Measurements from ENCODE around the gene BATF3.
A peak's percentile ranks its signal among the peaks of the same experiment; 100 is the strongest.
"Not testable (repeated sequence)": the region's sequence is repeated elsewhere in the genome, so short reads cannot be mapped to it uniquely, and the experiment has no call there.

Gene BATF3

DNA sequence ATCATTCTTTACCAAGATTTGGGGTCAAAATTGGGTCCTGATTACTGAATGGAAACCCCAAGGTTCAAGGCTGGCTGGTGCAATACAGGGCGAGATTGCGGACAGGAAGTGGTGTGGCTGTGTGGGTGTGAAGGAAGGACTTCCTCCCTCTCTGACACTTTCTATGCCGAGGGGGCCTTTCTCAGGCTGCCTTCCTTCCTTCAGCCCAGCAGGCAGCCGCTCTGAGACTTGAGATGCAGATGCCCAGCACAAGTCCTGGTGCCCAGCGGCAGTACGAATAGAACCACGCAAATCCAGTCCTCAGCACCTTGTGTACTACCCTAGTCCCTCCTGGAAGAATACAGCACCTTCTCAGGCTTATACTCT, 16.3 kb downstream of the BATF3 start:
- no peak for DNase-seq

GRCh38 chr1:212680680-212681389, 18.8 kb downstream of the BATF3 start:
- no peak for DNase-seq

GRCh38 chr1:212678456-212679410, 20.9 kb downstream of the BATF3 start:
- DNase-seq = no peak

GRCh38 chr1:212677573-212677972, 22.1 kb downstream of the BATF3 start:
- DNase-seq = no peak

DNA sequence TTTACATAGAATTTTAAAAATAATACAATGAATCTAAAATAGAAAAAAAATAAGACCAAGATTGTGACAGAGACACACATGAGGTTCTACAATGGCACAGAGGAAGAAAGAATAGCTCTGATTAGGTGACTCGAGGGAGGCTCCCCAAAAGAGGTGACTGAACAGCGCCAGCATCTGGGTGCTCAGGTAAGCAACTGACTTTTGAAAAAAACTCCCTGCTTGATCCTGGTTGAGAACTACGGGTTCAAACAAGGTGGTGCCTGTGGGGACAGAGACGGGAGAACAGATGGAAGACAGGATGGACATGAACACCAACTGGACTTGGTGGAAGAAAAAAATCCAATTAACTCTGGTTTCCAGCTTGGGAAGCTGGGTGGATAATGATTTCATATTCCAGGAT, 22.5 kb downstream of the BATF3 start:
- no peak for DNase-seq

DNA sequence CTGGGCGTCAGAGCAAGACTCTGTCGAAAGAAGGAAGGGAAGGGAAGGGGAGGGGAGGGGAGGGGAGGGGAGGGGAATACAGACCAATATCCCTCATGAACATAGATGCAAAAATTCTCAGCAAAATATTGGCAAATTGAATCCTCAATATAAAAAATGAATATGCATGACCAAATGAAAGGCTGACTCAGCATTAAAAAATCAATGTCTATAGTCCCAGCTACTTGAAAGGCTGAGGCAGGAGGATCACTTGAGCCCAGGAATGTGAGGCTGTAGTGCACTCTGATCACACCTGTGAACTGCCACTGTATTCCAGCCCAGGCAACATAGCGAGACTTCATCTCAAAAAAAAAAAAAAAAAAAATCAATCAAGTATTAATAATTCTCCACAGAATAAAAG, 24.0 kb downstream of the BATF3 start:
- DNase-seq = no peak

DNA sequence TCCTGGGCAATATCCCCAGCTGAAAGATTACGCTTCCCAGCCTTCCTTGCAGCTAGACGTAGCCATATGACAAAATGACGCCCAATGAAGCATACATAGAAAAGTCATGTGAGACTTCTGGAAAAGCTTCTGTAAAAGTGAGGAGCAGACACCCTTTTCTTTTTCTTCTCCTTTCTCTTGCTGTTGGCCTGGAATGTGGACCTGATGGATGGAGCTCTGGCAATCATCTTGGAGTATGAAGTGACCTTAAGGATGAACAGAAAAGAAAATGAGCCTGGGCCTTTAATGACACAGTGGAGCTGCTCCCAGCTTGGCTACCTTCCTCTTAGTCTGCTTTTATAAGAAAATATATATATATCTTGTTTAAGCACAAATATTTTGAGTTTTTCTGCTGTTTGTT, 24.8 kb downstream of the BATF3 start:
- no peak for DNase-seq

- DNase-seq = no peak
Measured at GRCh38 chr1:212671342-212672031, 28.2 kb downstream of the BATF3 start.

- no peak for DNase-seq
Measured at GRCh38 chr1:212670882-212671281, 28.8 kb downstream of the BATF3 start.

DNA sequence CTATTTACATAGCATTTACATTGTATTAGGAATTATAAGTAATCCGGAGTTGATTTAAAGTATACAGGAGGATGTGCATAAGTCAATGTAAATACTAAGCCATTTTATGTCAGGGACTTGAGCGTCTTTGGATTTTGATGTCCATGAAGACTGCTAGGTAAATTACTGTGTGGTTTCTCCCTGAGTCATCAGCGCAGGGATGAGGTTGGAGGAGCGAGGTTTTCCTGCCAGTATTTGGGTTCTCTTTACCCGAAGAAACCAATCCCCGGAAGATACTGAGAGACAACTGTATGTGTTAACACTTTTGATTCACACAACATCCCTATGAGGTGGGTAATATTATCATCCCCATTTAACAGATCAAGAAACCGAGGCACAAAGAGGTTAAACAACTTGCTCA, 29.3 kb downstream of the BATF3 start:
- DNase-seq = no peak

GRCh38 chr1:212669600-212669999, 30.0 kb downstream of the BATF3 start:
- no peak for DNase-seq

DNA sequence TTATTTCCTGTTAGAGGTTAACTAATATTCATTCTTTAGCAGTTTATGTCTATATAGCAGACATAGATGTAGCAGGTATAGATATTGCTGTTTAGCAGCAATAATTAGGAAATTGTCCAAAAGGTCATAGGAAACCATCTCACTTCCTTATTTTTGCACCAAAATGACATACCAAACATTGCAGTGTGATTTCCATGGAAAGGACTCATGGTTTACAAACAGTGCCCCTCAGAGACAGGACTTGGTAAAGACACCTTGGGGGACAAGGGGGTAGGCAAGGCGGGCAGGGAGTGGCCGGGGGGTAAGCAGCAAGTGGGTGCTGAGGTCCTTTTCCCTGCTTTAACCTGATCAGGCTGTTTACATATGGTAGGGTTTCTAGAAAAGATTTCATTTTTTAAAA, 30.5 kb downstream of the BATF3 start:
- DNase-seq = no peak

DNA sequence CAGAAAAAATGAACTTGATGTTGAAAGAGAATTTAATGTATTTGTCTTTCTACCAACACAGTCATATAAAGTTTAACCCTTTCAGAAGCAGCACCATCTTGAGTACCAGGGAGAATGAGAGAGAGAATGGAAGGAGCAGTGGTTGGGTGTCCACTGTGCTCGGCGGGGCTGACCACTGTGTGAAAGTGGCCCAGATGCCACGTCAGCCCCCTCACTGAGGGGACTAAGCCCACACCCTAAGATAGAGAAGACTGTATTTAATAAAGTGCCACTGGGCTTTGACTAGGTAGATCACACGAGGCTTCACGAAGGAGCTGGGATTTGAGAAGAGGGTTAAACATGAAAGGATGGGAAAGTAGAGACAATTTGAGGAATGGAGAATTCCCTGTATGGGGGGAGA, 31.2 kb downstream of the BATF3 start:
- DNase-seq = no peak

DNA sequence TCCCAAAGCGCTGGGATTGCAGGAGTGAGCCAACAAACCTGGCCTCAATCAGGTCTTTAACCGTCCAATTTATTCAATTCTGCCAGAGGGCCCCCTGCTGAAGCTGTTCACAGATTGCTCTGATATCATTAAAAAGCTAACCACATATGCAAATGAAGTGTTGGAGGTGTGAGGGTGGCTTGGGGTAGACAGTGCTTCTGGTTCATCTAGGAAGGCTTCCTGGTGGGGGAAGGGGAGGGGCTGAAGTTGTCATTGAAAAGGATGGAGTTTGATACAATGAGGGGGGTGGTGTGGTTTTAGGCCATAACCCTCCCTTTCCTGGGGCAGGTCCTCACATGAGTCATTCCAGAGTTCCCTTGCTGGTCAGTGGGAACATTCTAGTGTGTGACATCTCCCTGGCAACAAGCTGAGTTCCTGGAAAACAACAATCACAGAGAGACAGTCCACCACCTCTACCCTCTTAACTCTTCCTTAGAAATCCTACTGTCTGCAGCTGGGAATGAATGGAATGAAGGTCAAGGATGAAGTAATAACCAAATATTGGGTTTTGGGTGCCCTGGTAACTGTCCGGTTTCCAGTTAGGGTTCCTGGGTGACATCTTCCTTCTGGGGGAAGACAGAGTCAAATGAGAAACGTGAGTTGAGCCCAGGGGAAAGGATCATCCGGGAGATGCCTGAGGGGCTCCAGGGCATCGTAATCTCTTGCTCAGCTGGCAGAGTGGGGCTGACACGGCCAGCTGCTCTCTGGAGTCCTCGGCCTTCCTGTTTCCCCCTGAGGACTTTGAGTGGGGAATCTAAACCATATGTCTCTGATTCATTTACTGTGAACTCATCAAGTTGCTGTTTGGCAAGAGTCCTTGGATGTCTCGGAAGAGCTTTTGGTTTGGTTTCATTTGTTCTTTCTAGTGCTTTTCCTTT, 32.2 kb downstream of the BATF3 start:
- DNase-seq = peak in 1 of 2 experiments; percentile 49

DNA sequence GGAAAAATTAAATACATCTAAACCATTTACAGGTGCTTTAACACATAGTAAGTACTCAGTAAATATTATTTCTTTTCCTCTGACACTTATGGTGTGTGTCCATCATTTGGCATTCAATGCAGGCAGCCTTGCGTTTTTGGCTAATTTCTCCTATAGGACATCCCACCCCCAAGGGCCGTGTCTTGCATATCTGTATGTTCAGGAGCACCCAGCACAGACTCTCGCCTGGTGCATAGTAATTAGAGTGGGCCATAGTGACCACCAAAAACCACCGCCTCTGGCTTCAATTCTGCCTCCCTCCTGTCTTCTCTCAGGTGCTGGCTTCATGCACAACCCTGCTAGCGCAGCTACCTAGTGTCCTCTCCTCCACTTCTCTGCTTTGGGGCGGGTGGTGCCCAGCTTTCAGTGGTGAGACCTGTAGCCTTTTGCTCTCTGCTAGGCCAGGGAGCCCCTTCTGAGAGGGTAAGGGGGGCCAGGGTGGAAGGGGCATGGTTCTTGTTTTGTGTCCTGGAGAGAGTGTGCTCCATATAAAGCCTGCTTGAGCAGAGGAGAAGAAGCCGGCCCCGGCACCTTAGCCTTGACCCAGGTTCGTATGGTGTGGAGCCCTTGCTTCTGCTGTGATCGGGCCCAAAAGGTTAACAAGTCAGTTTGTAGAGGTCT, 33.4 kb downstream of the BATF3 start:
- DNase-seq = no peak

DNA sequence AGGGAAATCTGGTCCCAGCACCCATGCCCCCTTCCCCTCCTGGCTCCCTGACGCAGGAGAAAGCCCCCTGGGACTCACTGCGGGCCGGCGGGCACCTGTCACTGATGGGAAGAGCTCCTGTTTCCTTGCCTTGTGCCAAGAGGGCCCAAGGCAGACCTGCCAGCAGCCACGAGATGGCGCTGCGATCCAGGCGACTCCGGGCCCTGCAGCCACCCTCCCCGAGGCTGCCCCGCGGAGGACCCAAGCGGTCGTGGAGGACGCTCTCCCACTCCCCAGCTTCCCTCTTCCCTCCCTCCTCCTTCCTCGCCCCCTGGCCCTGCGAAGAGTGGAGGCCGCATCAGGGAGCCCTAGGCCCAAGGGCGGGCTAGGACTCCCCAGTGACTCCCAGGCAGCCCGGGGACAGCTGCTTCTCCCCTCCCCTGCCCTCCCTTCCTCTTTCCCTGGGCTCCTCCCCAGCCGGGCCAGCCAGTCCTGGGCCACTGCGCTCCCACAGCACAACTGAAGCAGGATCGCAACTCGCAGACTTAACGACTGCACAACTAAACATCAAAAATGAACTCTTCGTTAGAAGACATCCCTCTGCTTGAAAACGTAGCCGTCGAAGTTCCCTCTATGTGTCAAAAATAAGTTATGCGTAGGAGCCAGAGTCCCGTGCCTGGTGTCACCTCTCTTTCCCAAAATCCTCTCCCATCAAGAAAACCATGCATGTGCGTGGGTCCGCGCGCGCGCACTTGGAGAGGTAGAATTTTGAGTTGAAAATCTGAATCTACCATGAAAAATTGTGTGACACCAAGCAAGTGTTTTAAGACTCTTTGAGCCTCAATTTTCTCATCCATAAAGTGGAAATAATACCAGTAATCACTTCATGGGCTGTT, 34.2 kb downstream of the BATF3 start:
- peak in 1 of 2 experiments; percentile 32 for DNase-seq

GRCh38 chr1:212664409-212665199, 35.0 kb downstream of the BATF3 start:
- no peak for DNase-seq

- DNase-seq = not testable (repeated sequence)
Measured at GRCh38 chr1:212658250-212658649, 41.4 kb downstream of the BATF3 start.

GRCh38 chr1:212656730-212657129, 42.9 kb downstream of the BATF3 start:
- DNase-seq = no peak

All from SW 1271 (cell line).